ENCODE measurements around the gene ARHGAP15.

Gene ARHGAP15

GRCh38 chr2:143710879-143711278 lies 581.7 kb downstream of the ARHGAP15 start:
- Histone ChIP-seq H3K4me3 (ENCODE audit: low read depth, low read length) (no peak overlapping the region), H3K4me1 (no peaks in the 10 kb centered on the region), H3K36me3 (no peaks in the 10 kb centered on the region), H3K27me3 (no peaks in the 10 kb centered on the region), H3K9me3 (no peaks in the 10 kb centered on the region)
- TF ChIP-seq CTCF (IDR thresholded peaks at IDR 0.05; ENCODE audit: low read depth, low read length): no peak
- no peak for DNase-seq

GRCh38 chr2:143716522-143716921 lies 587.3 kb downstream of the ARHGAP15 start:
- Histone ChIP-seq H3K36me3 (no peaks in the 10 kb centered on the region), H3K27me3 (no peaks in the 10 kb centered on the region), H3K9me3 (no peaks in the 10 kb centered on the region), H3K4me3 (ENCODE audit: low read depth, low read length) (no peak overlapping the region), H3K4me1 (peaks cover 5% of the 10 kb centered on the region)
- DNase-seq: no peak
- TF ChIP-seq CTCF (IDR thresholded peaks at IDR 0.05; ENCODE audit: low read depth, low read length): no peak

GRCh38 chr2:143717053-143717452 lies 587.8 kb downstream of the ARHGAP15 start:
- peak; percentile 58 for DNase-seq
- H3K9me3 ChIP-seq: no peaks in the 10 kb centered on the region
- TF ChIP-seq CTCF (IDR thresholded peaks at IDR 0.05; ENCODE audit: low read depth, low read length): no peak
- H3K4me3 ChIP-seq (ENCODE audit: low read depth, low read length): no peak overlapping the region
- no peaks in the 10 kb centered on the region for H3K27me3 ChIP-seq
- H3K36me3 ChIP-seq: no peaks in the 10 kb centered on the region
- peaks cover 5% of the 10 kb centered on the region for H3K4me1 ChIP-seq

- no peak for DNase-seq
- Histone ChIP-seq H3K4me1 (peaks cover 5% of the 10 kb centered on the region), H3K27me3 (no peaks in the 10 kb centered on the region), H3K9me3 (no peaks in the 10 kb centered on the region), H3K4me3 (ENCODE audit: low read depth, low read length) (no peak overlapping the region), H3K36me3 (no peaks in the 10 kb centered on the region)
- TF ChIP-seq CTCF (IDR thresholded peaks at IDR 0.05; ENCODE audit: low read depth, low read length): no peak
These were observed 588.4 kb downstream of the ARHGAP15 start for GRCh38 chr2:143717536-143718168.

- DNase-seq: no peak
- Histone ChIP-seq H3K27me3 (no peaks in the 10 kb centered on the region), H3K36me3 (no peaks in the 10 kb centered on the region), H3K9me3 (no peaks in the 10 kb centered on the region), H3K4me3 (ENCODE audit: low read depth, low read length) (no peak overlapping the region), H3K4me1 (peaks cover 5% of the 10 kb centered on the region)
- TF ChIP-seq CTCF (IDR thresholded peaks at IDR 0.05; ENCODE audit: low read depth, low read length): no peak
These were observed 589.5 kb downstream of the ARHGAP15 start for GRCh38 chr2:143718745-143719144.

GRCh38 chr2:143719406-143719805 lies 590.2 kb downstream of the ARHGAP15 start:
- Histone ChIP-seq H3K4me3 (ENCODE audit: low read depth, low read length) (no peak overlapping the region), H3K27me3 (no peaks in the 10 kb centered on the region), H3K9me3 (no peaks in the 10 kb centered on the region), H3K36me3 (no peaks in the 10 kb centered on the region), H3K4me1 (peaks cover 5% of the 10 kb centered on the region)
- TF ChIP-seq CTCF (IDR thresholded peaks at IDR 0.05; ENCODE audit: low read depth, low read length): no peak
- DNase-seq: no peak
